Measurements from ENCODE around the gene LSM11.

DNA sequence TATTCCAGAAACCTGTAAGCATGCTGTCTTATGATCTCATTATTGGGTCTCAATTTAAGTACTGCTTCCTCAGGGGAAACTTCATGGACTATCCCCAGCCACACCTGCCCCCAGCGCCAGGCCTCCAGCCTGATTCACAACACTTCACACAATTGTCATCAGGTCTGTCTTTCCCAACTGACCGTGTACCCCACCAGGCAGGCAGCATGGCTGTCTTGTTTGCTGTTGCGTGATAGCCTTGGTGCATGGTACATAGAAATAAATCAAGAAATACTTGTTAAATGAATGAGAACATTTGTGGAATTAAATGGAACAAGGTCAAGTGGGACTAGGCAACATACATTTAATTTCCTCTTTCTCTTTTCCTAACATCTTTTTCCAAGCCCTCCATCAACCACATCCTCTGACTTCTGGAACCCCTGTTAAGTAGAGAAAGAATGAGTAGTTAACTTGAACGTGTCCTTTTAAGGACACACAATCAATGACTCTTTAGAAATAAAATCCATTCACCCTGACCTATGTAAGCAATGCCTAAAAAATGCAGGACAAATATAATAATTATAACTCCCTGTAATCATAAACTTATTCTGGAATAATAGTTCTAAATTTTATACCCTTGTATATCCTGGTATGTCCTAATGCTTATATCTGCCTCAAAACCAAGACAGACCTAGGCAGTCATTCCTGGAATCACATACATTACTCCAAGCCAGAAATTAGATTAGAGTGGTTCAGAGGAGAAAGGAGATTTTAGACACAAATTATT, 29.5 kb upstream of the LSM11 start:
- TF ChIP-seq POLR2A (IDR thresholded peaks at IDR 0.05; ENCODE audit: low read depth, low read length) (no peak), SPI1 (IDR thresholded peaks at IDR 0.05; ENCODE audit: low read depth, low read length) (no peak), POU2F2 (IDR thresholded peaks at IDR 0.05; ENCODE audit: low read depth, low read length) (no peak), POLR2AphosphoS5 (IDR thresholded peaks at IDR 0.05; ENCODE audit: low read depth, low read length) (no peak), TAF1 (IDR thresholded peaks at IDR 0.05; ENCODE audit: low read depth, low read length) (no peak)

Data from GM12891 (cell line).